DND-41 (cell line): ENCODE measurements around the gene CACNA1A.

Source experiments
- EZH2 ChIP-seq: IDR thresholded peaks from 3 replicates; pipeline ENCODE4 v1.6.1; 2012; ENCODE audit warnings: borderline replicate concordance, low read depth, mild to moderate bottlenecking, moderate library complexity, low read length, inconsistent platforms; ENCODE audit not compliant: severe bottlenecking
- TF ChIP-seq, protein P1 (sequence below): IDR thresholded peaks from 2 replicates; pipeline ENCODE4 v1.5.1; 2012; ENCODE audit warnings: borderline replicate concordance, low read length, moderate library complexity, mild to moderate bottlenecking; ENCODE audit not compliant: poor library complexity, severe bottlenecking; ENCODE audit errors: extremely low read depth

DNA sequence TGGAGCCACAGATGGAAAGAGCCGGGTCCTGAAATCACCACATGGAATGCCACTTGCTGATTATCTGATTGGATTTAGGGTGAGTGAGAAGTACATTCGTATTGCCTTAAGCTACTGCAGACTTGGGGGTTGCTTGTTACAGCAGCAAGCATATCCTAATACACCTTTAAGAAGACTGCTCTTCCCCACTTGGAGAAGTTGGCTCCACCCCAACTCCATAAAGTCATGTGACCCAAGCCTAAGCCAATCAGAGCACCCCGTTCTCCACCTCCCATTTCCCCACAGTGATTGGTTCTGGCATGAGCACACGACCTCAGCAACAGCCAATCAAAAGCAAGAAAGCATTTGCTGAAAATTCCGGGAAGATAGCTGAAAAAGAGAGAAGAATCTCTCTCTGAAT is 23.1 kb downstream of the CACNA1A start:
- TF ChIP-seq, protein P1, sequence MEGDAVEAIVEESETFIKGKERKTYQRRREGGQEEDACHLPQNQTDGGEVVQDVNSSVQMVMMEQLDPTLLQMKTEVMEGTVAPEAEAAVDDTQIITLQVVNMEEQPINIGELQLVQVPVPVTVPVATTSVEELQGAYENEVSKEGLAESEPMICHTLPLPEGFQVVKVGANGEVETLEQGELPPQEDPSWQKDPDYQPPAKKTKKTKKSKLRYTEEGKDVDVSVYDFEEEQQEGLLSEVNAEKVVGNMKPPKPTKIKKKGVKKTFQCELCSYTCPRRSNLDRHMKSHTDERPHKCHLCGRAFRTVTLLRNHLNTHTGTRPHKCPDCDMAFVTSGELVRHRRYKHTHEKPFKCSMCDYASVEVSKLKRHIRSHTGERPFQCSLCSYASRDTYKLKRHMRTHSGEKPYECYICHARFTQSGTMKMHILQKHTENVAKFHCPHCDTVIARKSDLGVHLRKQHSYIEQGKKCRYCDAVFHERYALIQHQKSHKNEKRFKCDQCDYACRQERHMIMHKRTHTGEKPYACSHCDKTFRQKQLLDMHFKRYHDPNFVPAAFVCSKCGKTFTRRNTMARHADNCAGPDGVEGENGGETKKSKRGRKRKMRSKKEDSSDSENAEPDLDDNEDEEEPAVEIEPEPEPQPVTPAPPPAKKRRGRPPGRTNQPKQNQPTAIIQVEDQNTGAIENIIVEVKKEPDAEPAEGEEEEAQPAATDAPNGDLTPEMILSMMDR = no peak
- no peak for TF ChIP-seq EZH2
